B cell (primary cell): Measurements from ENCODE around the gene PTCD1.

Source experiments
- EZH2 ChIP-seq: IDR thresholded peaks from 2 replicates; pipeline ENCODE4 v1.6.1; 2012; ENCODE audit warnings: borderline replicate concordance, low read depth, mild to moderate bottlenecking, moderate library complexity, low read length; ENCODE audit not compliant: insufficient read depth, poor library complexity, severe bottlenecking
- TF ChIP-seq, protein P1 (sequence below): fragments of 200-600 bp; IDR thresholded peaks from one replicate; pipeline ENCODE4 v1.8.0; 2022; ENCODE audit warnings: antibody characterized with exemption, mild to moderate bottlenecking

DNA sequence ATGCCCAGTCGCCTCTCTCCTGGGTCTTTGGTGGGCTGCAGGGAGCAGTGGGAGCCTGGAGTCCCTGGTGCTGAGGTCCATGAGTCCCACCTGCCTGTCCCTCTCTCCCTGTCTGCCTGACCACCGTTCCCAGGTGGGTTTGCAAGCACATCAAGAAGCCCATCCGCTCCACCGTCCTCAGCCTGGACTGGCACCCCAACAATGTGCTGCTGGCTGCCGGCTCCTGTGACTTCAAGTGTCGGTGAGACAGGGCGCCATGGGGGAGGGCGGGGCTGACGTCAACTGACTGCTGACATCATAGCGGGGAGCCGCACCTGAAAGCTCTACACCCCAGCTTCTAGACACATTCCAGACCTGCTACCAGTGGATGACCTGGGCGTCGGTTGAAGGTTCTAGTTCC is 48.8 kb downstream of the PTCD1 start:
- TF ChIP-seq, protein P1, sequence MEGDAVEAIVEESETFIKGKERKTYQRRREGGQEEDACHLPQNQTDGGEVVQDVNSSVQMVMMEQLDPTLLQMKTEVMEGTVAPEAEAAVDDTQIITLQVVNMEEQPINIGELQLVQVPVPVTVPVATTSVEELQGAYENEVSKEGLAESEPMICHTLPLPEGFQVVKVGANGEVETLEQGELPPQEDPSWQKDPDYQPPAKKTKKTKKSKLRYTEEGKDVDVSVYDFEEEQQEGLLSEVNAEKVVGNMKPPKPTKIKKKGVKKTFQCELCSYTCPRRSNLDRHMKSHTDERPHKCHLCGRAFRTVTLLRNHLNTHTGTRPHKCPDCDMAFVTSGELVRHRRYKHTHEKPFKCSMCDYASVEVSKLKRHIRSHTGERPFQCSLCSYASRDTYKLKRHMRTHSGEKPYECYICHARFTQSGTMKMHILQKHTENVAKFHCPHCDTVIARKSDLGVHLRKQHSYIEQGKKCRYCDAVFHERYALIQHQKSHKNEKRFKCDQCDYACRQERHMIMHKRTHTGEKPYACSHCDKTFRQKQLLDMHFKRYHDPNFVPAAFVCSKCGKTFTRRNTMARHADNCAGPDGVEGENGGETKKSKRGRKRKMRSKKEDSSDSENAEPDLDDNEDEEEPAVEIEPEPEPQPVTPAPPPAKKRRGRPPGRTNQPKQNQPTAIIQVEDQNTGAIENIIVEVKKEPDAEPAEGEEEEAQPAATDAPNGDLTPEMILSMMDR = no peak
- no peak for TF ChIP-seq EZH2
